ENCODE data around the gene YKT6. TPM values are rescaled to one million over a fixed set of nuclear protein-coding genes. Genes with fewer than 3 reads are reported as not detected.

YKT6 gene
- total and polyA plus RNA-seq, 2 donors (not counting 1 experiment from before 2014, with no cell fraction given): 36.5 to 62.3 TPM

GRCh38 chr7:44230286-44230685 lies 29.5 kb downstream of the YKT6 start:
- ATAC-seq (ENCODE audit: low read depth) (no peak), DNase-seq (no peak)
- TF ChIP-seq CTCF (IDR thresholded peaks at IDR 0.05) (no peak), EZH2 (IDR thresholded peaks at IDR 0.05; ENCODE audit: borderline replicate concordance, insufficient read depth, low read depth, low read length, poor library complexity, severe bottlenecking) (no peak)
- Mint-ChIP-seq H3K27ac (no peak overlapping the region), H3K4me1 (no peaks in the 10 kb centered on the region), H3K9me3 (ENCODE audit: insufficient read depth) (no peaks in the 10 kb centered on the region), H3K27me3 (peaks cover 8% of the 10 kb centered on the region), H3K4me3 (no peak overlapping the region)
- WGBS (ENCODE audit: insufficient coverage): 96% methylated on average over 7 of the region's 7 CpGs
- intact Hi-C loops (cut with micrococcal nuclease): no loop called here
- Histone ChIP-seq H2AFZ (ENCODE audit: insufficient read depth, low read depth, low read length, poor library complexity, severe bottlenecking) (no peak overlapping the region), H3K27ac (ENCODE audit: low read length in 2 of 2) (no peak overlapping the region), H3K4me3 (ENCODE audit: control extremely low read depth in 1 of 5, extremely low read depth in 1 of 5, insufficient read depth in 1 of 5, low read depth in 2 of 5, low read length in 4 of 5) (no peak overlapping the region), H4K20me1 (ENCODE audit: control insufficient read depth, insufficient read depth, low read length, poor library complexity, severe bottlenecking) (no peaks in the 10 kb centered on the region), H3K4me2 (replicated peaks; ENCODE audit: low read depth, low read length, poor library complexity, severe bottlenecking) (no peak overlapping the region), H3K9ac (ENCODE audit: low read length) (no peak overlapping the region), H3K36me3 (replicated peaks in 1 of 2; ENCODE audit: control extremely low read depth in 1 of 2, control insufficient read depth in 1 of 2, extremely low read depth in 1 of 2, insufficient read depth in 2 of 2, low read length in 1 of 2) (no peaks in the 10 kb centered on the region), H3K4me1 (ENCODE audit: control insufficient read depth in 2 of 2, insufficient read depth in 2 of 2, low read length in 2 of 2) (no peaks in the 10 kb centered on the region), H3K79me2 (ENCODE audit: control insufficient read depth, insufficient read depth, low read length) (no peaks in the 10 kb centered on the region), H3K27me3 (replicated peaks in 1 of 4; ENCODE audit: control extremely low read depth in 1 of 4, control insufficient read depth in 3 of 4, insufficient read depth in 4 of 4, low read length in 3 of 4) (peaks cover 0 to 3% (median 0%) of the 10 kb centered on the region in 4 experiments), H3K9me3 (ENCODE audit: control extremely low read depth in 1 of 3, control insufficient read depth in 2 of 3, insufficient read depth in 1 of 3, low read length in 2 of 3) (no peaks in the 10 kb centered on the region)
- POLR2A ChIA-PET: no interaction called here
- CTCF ChIA-PET: no interaction called here

GRCh38 chr7:44231088-44231487 lies 30.3 kb downstream of the YKT6 start:
- Histone ChIP-seq H3K9me3 (ENCODE audit: control extremely low read depth in 1 of 3, control insufficient read depth in 2 of 3, insufficient read depth in 1 of 3, low read length in 2 of 3) (no peaks in the 10 kb centered on the region), H3K9ac (ENCODE audit: low read length) (no peak overlapping the region), H4K20me1 (ENCODE audit: control insufficient read depth, insufficient read depth, low read length, poor library complexity, severe bottlenecking) (no peaks in the 10 kb centered on the region), H3K79me2 (ENCODE audit: control insufficient read depth, insufficient read depth, low read length) (no peaks in the 10 kb centered on the region), H3K36me3 (replicated peaks in 1 of 2; ENCODE audit: control extremely low read depth in 1 of 2, control insufficient read depth in 1 of 2, extremely low read depth in 1 of 2, insufficient read depth in 2 of 2, low read length in 1 of 2) (no peaks in the 10 kb centered on the region), H2AFZ (ENCODE audit: insufficient read depth, low read depth, low read length, poor library complexity, severe bottlenecking) (no peak overlapping the region), H3K4me3 (ENCODE audit: control extremely low read depth in 1 of 5, extremely low read depth in 1 of 5, insufficient read depth in 1 of 5, low read depth in 2 of 5, low read length in 4 of 5) (no peak overlapping the region), H3K4me1 (ENCODE audit: control insufficient read depth in 2 of 2, insufficient read depth in 2 of 2, low read length in 2 of 2) (no peaks in the 10 kb centered on the region), H3K4me2 (replicated peaks; ENCODE audit: low read depth, low read length, poor library complexity, severe bottlenecking) (no peak overlapping the region), H3K27ac (ENCODE audit: low read length in 2 of 2) (no peak overlapping the region), H3K27me3 (replicated peaks in 1 of 4; ENCODE audit: control extremely low read depth in 1 of 4, control insufficient read depth in 3 of 4, insufficient read depth in 4 of 4, low read length in 3 of 4) (no peaks in the 10 kb centered on the region)
- Mint-ChIP-seq H3K4me1 (no peaks in the 10 kb centered on the region), H3K27me3 (peaks cover 2% of the 10 kb centered on the region), H3K9me3 (ENCODE audit: insufficient read depth) (no peaks in the 10 kb centered on the region), H3K4me3 (no peak overlapping the region), H3K27ac (no peak overlapping the region)
- intact Hi-C loops (cut with micrococcal nuclease): no loop called here
- WGBS (ENCODE audit: insufficient coverage): 93% methylated on average over 12 of the region's 12 CpGs
- ATAC-seq (ENCODE audit: low read depth) (no peak), DNase-seq (no peak)
- CTCF ChIA-PET: no interaction called here
- TF ChIP-seq EZH2 (IDR thresholded peaks at IDR 0.05; ENCODE audit: borderline replicate concordance, insufficient read depth, low read depth, low read length, poor library complexity, severe bottlenecking) (no peak), CTCF (IDR thresholded peaks at IDR 0.05) (no peak)
- POLR2A ChIA-PET: no interaction called here

Measured in B cell (primary cell).